Aortic smooth muscle cell (primary cell): Measurements from ENCODE around the gene SLC9A7. TPM values are rescaled to one million over a fixed set of nuclear protein-coding genes. Genes with fewer than 3 reads are reported as not detected.

Source experiments
- total RNA-seq: library from RNA; depleted of rRNA; stranded (reverse); fragments of >200 nt; gene quantifications from 2 replicates; pipeline ENCODE4 v1.2.3, GENCODE V29; 2014

Gene SLC9A7
- total RNA-seq, result 46.8 and 66.5 TPM in 2 replicates

DNA sequence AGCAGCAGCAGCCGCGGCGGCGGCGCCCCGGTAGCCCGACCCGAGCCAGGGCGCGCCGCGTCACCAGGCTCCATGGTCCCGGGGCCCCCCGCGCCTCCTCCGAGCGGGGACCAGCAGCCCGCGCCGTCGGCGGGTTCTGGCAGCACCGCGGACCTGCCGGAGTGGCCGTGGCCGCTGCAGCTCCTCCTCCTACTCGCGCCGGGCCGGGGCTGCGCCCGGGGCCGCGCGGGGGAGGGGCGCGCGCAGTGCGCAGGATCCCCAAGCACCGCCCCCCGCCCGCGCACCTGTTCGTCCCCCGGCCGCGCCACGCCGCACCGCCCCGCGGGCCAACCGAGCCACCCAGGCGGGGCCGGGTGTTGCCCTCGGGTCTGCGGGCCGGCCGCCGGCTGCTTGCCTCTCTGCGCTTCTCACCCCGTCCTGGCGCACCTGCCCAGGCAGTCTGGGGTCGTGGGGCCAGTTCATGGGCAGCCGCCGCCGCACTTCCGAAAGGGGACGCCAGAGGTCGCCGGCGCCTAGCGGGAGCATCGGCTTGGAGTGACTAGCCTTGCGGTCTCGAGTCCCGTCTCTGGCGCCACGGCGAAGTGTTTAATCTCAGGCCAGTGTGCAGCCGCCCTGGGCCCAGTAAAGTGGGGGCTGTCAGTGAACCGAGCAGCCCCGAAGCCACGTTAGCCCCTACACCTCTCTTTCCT lies at the start of gene SLC9A7:
TSS of gene SLC9A7 (minus strand) at position 163 of the 689 bp plus-strand sequence. CDS start at position 74, 89 bp downstream.

DNA sequence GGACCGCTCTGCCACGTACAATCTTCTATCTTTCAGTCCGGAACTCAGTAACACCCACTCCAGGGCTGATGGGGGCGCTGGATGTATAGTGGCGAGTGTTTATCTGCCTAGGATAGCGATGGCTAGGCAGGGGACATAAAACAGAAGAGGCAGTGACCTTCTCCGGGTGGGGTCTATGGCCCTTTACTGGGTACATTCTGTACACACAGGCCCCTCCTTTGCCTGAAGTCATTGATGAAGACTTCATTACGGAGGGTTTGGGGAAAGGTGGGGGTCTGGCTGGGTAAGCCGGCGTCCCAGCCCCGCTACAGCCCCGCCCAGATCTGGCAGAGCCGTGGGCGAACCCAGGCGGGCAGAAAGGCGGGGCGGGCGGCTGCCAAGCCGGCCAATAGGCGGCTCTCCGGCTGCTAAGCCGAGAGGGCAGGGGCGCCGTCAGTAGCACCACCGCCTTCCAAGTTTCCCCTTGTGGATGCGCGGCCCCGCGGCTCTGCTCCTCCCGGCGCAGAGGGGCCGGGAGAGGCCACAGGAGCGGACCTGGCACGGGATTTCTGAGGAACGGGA lies 185.5 kb downstream of the SLC9A7 start, which contains the start of gene CHST7:
TSS of gene CHST7 (plus strand) at position 435 of the 561 bp plus-strand sequence. CDS start 167 bp downstream, outside the sequence.

Other genes starting within 250 kb of the SLC9A7 start
- 4.0 and 4.2 TPM in 2 replicates for gene ZNF674, start 213.7 kb downstream of the SLC9A7 start, total RNA-seq
- 17.2 and 58.1 TPM in 2 replicates for gene CHST7, start 185.4 kb downstream of the SLC9A7 start, total RNA-seq
- 21.3 and 22.1 TPM in 2 replicates for gene RP2, start 77.9 kb upstream of the SLC9A7 start, total RNA-seq
- 2.9 and 4.2 TPM in 2 replicates for gene JADE3, start 153.3 kb upstream of the SLC9A7 start, total RNA-seq